Epithelial cell of proximal tubule (primary cell): Measurements from ENCODE around the gene FAM168A. TPM values are rescaled to one million over a fixed set of nuclear protein-coding genes. Genes with fewer than 3 reads are reported as not detected.

Experiments
- DNase-seq: peaks from one replicate; pipeline ENCODE4 v3.0.0-alpha.2; 2011; ENCODE audit warnings: low read depth
- H3K4me3 ChIP-seq: 2 replicates; pipeline ENCODE4 v1.5.1; 2011; ENCODE audit warnings: low read depth, mild to moderate bottlenecking, low read length
- total RNA-seq: library from RNA; depleted of rRNA; stranded (reverse); fragments of >200 nt; gene quantifications from 2 replicates; pipeline ENCODE4 v1.2.3, GENCODE V29; 2015
- TF ChIP-seq, protein P1 (sequence below): conservative IDR thresholded peaks from 2 replicates; pipeline ENCODE4 v1.5.1; 2012; ENCODE audit warnings: low read depth, mild to moderate bottlenecking, low read length

Gene FAM168A
- total RNA-seq, 1 donor from 2014 or later = 10.0 TPM

GRCh38 chr11:73496134-73496533 lies 101.8 kb downstream of the FAM168A start:
- DNase-seq = no peak
- TF ChIP-seq, protein P1, sequence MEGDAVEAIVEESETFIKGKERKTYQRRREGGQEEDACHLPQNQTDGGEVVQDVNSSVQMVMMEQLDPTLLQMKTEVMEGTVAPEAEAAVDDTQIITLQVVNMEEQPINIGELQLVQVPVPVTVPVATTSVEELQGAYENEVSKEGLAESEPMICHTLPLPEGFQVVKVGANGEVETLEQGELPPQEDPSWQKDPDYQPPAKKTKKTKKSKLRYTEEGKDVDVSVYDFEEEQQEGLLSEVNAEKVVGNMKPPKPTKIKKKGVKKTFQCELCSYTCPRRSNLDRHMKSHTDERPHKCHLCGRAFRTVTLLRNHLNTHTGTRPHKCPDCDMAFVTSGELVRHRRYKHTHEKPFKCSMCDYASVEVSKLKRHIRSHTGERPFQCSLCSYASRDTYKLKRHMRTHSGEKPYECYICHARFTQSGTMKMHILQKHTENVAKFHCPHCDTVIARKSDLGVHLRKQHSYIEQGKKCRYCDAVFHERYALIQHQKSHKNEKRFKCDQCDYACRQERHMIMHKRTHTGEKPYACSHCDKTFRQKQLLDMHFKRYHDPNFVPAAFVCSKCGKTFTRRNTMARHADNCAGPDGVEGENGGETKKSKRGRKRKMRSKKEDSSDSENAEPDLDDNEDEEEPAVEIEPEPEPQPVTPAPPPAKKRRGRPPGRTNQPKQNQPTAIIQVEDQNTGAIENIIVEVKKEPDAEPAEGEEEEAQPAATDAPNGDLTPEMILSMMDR = no peak

GRCh38 chr11:73495731-73496130 lies 102.2 kb downstream of the FAM168A start:
- H3K4me3 ChIP-seq = no peak overlapping the region
- TF ChIP-seq, protein P1 = no peak
- DNase-seq = no peak

More at GRCh38 chr11:73496134-73496533, 101.8 kb downstream of the FAM168A start:
- no peak overlapping the region for H3K4me3 ChIP-seq

DNA sequence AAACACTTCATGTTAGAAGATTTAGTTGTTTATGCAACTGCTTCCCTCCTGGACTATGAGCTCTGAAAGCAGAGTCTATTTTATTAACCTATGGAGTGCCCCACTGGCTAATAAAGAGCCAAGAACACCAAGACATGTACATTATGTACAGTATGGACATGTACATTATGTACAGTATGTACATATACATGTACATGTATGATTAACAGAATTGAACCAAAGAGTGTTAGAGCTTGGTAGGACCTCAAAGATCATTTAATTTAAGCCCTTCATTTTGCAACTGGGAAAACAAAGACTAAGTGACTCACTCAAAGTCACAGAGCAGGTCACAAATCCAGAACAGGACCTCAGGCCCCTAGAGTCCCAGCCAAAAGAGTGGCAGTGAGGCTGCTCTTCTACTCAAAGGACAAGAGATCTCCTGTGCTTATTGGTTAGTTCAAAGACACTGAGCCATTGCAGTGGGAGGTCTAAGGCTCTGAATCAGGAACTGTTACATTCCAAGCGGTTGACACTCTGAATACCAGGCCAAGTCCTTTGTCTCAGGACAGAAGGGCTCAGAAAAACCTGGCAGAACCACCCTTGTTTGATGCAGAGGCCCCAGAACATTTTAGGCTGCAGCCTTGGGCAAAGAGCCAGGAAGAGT lies 103.8 kb downstream of the FAM168A start:
- no peak overlapping the region for H3K4me3 ChIP-seq
- TF ChIP-seq, protein P1 = no peak
- DNase-seq = peak; percentile 41

GRCh38 chr11:73481626-73482025 lies 116.3 kb downstream of the FAM168A start:
- TF ChIP-seq, protein P1 = no peak

GRCh38 chr11:73480677-73481076 lies 117.2 kb downstream of the FAM168A start:
- DNase-seq = no peak
- TF ChIP-seq, protein P1 = no peak
- H3K4me3 ChIP-seq = no peak overlapping the region

More at GRCh38 chr11:73481626-73482025, 116.3 kb downstream of the FAM168A start:
- DNase-seq = no peak
- H3K4me3 ChIP-seq = no peak overlapping the region

- H3K4me3 ChIP-seq = no peak overlapping the region
- TF ChIP-seq, protein P1 = peak; percentile 95
- no peak for DNase-seq
Observed at GRCh38 chr11:73478737-73479347, 119.1 kb downstream of the FAM168A start.

DNA sequence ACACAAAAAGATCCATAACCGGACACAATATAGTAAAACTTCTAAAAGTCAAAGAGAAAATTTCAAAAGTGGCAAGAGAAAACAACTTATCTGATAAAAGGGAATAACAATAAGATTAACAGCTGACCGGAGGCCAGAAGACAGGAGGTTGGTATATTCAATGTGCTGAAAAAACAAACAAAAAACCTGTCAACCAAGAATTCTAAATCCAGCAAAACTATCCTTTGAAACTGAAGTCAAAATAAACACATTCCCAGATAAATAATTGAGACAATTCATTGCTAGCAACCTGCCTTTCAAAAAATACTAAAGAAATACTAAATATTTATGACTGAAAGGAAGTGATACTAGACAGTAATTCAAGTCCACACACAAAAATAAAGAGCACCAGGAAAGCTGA lies 120.4 kb downstream of the FAM168A start:
- H3K4me3 ChIP-seq = no peak overlapping the region
- TF ChIP-seq, protein P1 = no peak
- DNase-seq = no peak
